ENCODE data around the gene TAF7.

DNA sequence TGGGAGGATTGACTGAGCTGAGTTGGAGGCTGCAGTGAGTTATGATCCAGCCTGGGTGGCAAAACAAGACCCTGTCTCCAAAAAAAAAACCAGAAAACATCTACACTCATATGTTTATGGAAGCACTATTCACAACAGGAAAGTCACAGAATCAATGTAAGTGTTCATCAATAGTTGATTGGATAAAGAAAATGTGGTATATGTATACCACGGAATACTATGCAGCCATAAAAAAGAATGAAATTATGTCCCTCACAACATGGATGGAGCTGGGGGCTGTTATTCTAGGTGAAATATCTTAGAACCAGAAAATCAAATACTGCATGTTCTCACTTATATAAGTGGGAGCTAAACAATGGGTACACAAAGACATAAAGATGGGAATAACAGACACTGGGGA lies 14.0 kb downstream of the TAF7 start:
- TF ChIP-seq, protein P1, sequence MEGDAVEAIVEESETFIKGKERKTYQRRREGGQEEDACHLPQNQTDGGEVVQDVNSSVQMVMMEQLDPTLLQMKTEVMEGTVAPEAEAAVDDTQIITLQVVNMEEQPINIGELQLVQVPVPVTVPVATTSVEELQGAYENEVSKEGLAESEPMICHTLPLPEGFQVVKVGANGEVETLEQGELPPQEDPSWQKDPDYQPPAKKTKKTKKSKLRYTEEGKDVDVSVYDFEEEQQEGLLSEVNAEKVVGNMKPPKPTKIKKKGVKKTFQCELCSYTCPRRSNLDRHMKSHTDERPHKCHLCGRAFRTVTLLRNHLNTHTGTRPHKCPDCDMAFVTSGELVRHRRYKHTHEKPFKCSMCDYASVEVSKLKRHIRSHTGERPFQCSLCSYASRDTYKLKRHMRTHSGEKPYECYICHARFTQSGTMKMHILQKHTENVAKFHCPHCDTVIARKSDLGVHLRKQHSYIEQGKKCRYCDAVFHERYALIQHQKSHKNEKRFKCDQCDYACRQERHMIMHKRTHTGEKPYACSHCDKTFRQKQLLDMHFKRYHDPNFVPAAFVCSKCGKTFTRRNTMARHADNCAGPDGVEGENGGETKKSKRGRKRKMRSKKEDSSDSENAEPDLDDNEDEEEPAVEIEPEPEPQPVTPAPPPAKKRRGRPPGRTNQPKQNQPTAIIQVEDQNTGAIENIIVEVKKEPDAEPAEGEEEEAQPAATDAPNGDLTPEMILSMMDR (IDR thresholded peaks at IDR 0.05 in 2 of 3, conservative IDR thresholded peaks at IDR 0.05 in 1 of 3; ENCODE audit: borderline replicate concordance in 1 of 3, insufficient read depth in 1 of 3, low read depth in 2 of 3, low read length in 2 of 3): no peak
- TF ChIP-seq, protein P2, sequence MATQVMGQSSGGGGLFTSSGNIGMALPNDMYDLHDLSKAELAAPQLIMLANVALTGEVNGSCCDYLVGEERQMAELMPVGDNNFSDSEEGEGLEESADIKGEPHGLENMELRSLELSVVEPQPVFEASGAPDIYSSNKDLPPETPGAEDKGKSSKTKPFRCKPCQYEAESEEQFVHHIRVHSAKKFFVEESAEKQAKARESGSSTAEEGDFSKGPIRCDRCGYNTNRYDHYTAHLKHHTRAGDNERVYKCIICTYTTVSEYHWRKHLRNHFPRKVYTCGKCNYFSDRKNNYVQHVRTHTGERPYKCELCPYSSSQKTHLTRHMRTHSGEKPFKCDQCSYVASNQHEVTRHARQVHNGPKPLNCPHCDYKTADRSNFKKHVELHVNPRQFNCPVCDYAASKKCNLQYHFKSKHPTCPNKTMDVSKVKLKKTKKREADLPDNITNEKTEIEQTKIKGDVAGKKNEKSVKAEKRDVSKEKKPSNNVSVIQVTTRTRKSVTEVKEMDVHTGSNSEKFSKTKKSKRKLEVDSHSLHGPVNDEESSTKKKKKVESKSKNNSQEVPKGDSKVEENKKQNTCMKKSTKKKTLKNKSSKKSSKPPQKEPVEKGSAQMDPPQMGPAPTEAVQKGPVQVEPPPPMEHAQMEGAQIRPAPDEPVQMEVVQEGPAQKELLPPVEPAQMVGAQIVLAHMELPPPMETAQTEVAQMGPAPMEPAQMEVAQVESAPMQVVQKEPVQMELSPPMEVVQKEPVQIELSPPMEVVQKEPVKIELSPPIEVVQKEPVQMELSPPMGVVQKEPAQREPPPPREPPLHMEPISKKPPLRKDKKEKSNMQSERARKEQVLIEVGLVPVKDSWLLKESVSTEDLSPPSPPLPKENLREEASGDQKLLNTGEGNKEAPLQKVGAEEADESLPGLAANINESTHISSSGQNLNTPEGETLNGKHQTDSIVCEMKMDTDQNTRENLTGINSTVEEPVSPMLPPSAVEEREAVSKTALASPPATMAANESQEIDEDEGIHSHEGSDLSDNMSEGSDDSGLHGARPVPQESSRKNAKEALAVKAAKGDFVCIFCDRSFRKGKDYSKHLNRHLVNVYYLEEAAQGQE (IDR thresholded peaks at IDR 0.05; ENCODE audit: low read depth): no peak
